ENCODE measurements around the gene CYP2C9.
"Not testable (repeated sequence)": the region's sequence is repeated elsewhere in the genome, so short reads cannot be mapped to it uniquely, and the experiment has no call there.

Gene CYP2C9

GRCh38 chr10:94938383-94938782 lies at the start of gene CYP2C9:
Gene CYP2C9, plus strand, starts transcription at chr10:94938658. Its CDS starts 25 bp downstream, at chr10:94938683.
- DNase-seq (ENCODE audit: low read depth in 3 of 3, low spot score in 1 of 3), result no peak

- DNase-seq (ENCODE audit: low read depth in 3 of 3, low spot score in 1 of 3), result no peak
These were observed 49.3 kb upstream of the CYP2C9 start for GRCh38 chr10:94889123-94889522.

GRCh38 chr10:94890264-94891022 lies 48.0 kb upstream of the CYP2C9 start:
- DNase-seq (ENCODE audit: low read depth in 3 of 3, low spot score in 1 of 3), result no peak

- DNase-seq (ENCODE audit: low read depth in 3 of 3, low spot score in 1 of 3), result not testable (repeated sequence)
These were observed 40.0 kb upstream of the CYP2C9 start for GRCh38 chr10:94898414-94898813.

GRCh38 chr10:94902080-94902479 lies 36.4 kb upstream of the CYP2C9 start:
- DNase-seq (ENCODE audit: low read depth in 3 of 3, low spot score in 1 of 3), result no peak

- DNase-seq (ENCODE audit: low read depth in 3 of 3, low spot score in 1 of 3), result no peak
These were observed 35.9 kb upstream of the CYP2C9 start for GRCh38 chr10:94902570-94902969.

GRCh38 chr10:94904506-94905148 lies 33.8 kb upstream of the CYP2C9 start:
- DNase-seq (ENCODE audit: low read depth in 3 of 3, low spot score in 1 of 3), result not testable (repeated sequence)

- no peak for DNase-seq (ENCODE audit: low read depth in 3 of 3, low spot score in 1 of 3)
These were observed 22.0 kb upstream of the CYP2C9 start for GRCh38 chr10:94916423-94916822.

GRCh38 chr10:94936721-94937120 lies 1.7 kb upstream of the CYP2C9 start:
- DNase-seq (ENCODE audit: low read depth in 3 of 3, low spot score in 1 of 3), result no peak

GRCh38 chr10:94943432-94944103 lies 5.1 kb downstream of the CYP2C9 start:
- not testable (repeated sequence) for DNase-seq (ENCODE audit: low read depth in 3 of 3, low spot score in 1 of 3)

- not testable (repeated sequence) for DNase-seq (ENCODE audit: low read depth in 3 of 3, low spot score in 1 of 3)
These were observed 7.7 kb downstream of the CYP2C9 start for GRCh38 chr10:94946181-94946580.

- no peak for DNase-seq (ENCODE audit: low read depth in 3 of 3, low spot score in 1 of 3)
These were observed 25.4 kb downstream of the CYP2C9 start for GRCh38 chr10:94963901-94964300.

- DNase-seq (ENCODE audit: low read depth in 3 of 3, low spot score in 1 of 3), result no peak
These were observed 45.1 kb downstream of the CYP2C9 start for GRCh38 chr10:94983555-94983954.

- DNase-seq (ENCODE audit: low read depth in 3 of 3, low spot score in 1 of 3), result no peak
These were observed 50.7 kb downstream of the CYP2C9 start for GRCh38 chr10:94989192-94989591.

- no peak for DNase-seq (ENCODE audit: low read depth in 3 of 3, low spot score in 1 of 3)
These were observed 52.9 kb downstream of the CYP2C9 start for GRCh38 chr10:94991243-94991888.

- DNase-seq (ENCODE audit: low read depth in 3 of 3, low spot score in 1 of 3), result no peak
These were observed 54.4 kb downstream of the CYP2C9 start for GRCh38 chr10:94992811-94993210.

- DNase-seq (ENCODE audit: low read depth in 3 of 3, low spot score in 1 of 3), result no peak
These were observed 59.3 kb downstream of the CYP2C9 start for GRCh38 chr10:94997741-94998174.

- DNase-seq (ENCODE audit: low read depth in 3 of 3, low spot score in 1 of 3), result no peak
These were observed 88.0 kb downstream of the CYP2C9 start for GRCh38 chr10:95026461-95026860.

- no peak for DNase-seq (ENCODE audit: low read depth in 3 of 3, low spot score in 1 of 3)
These were observed 93.2 kb downstream of the CYP2C9 start for GRCh38 chr10:95031656-95032055.

GRCh38 chr10:95034401-95034800 lies 95.9 kb downstream of the CYP2C9 start:
- DNase-seq (ENCODE audit: low read depth in 3 of 3, low spot score in 1 of 3), result no peak

All from stimulated activated CD4-positive, alpha-beta T cell treated with anti-CD3 and anti-CD28 coated beads, TNF-alpha, amount 100 ng/mL, for 1 hour (primary cell).